WTC11 (cell line): ENCODE measurements around the gene TSPAN31. TPM values are rescaled to one million over a fixed set of nuclear protein-coding genes. Genes with fewer than 3 reads are reported as not detected.

Source experiments
- ATAC-seq: fragments of 200-7000 bp; cut with Tn5 transposase; 2 replicates; pipeline ENCODE4 v1.10.0; 2021; ENCODE audit warnings: mild to moderate bottlenecking, moderate library complexity
- CTCF ChIA-PET: fragments of 300-600 bp; sonication (Branson Sonifier 250); formaldehyde crosslinking; loops from one replicate; lab custom pipeline; 2021; ENCODE audit warnings: antibody characterized with exemption; lab: Charles Lee
- POLR2A ChIA-PET: fragments of 350-600 bp; sonication (Branson Sonifier 250); formaldehyde crosslinking; loops from one replicate; lab custom pipeline; 2021; ENCODE audit warnings: antibody characterized with exemption; lab: Charles Lee
- DNase-seq: peaks from one replicate; pipeline ENCODE4 v3.0.0; 2021; ENCODE audit warnings: low spot score
- H3K27ac Mint-ChIP-seq: 2 replicates; pipeline ENCODE4 v1.8.0; 2021; ENCODE audit warnings: mixed read lengths
- H3K27me3 Mint-ChIP-seq: 2 replicates; pipeline ENCODE4 v1.8.0; 2021; ENCODE audit warnings: low read depth, mild to moderate bottlenecking, moderate library complexity, mixed read lengths
- H3K36me3 Mint-ChIP-seq: 2 replicates; pipeline ENCODE4 v1.8.0; 2021; ENCODE audit warnings: mixed read lengths
- H3K4me1 Mint-ChIP-seq: 2 replicates; pipeline ENCODE4 v1.8.0; 2022; ENCODE audit warnings: mixed read lengths
- H3K4me3 Mint-ChIP-seq: 2 replicates; pipeline ENCODE4 v1.8.0; 2021; ENCODE audit warnings: mild to moderate bottlenecking, moderate library complexity, mixed read lengths
- H3K9me3 Mint-ChIP-seq: 2 replicates; pipeline ENCODE4 v1.8.0; 2021; ENCODE audit warnings: mixed read lengths
- CBFB ChIP-seq: sonication (generic); formaldehyde crosslinking; IDR thresholded peaks from 2 replicates; pipeline ENCODE4 v1.8.1; 2022; ENCODE audit warnings: mild to moderate bottlenecking, low read depth, missing genetic modification reagents
- HMGA2 ChIP-seq: fragments of 250-450 bp; sonication (Bioruptor Pico); IDR thresholded peaks from 2 replicates; pipeline ENCODE4 v1.4.0; 2021; ENCODE audit warnings: mild to moderate bottlenecking, moderate library complexity
- NFE2L1 ChIP-seq: sonication (generic); formaldehyde crosslinking; IDR thresholded peaks from 2 replicates; pipeline ENCODE4 v1.8.1; 2023; ENCODE audit warnings: missing genetic modification reagents
- TCF7 ChIP-seq: sonication (generic); formaldehyde crosslinking; IDR thresholded peaks from 2 replicates; pipeline ENCODE4 v1.8.0; 2022; ENCODE audit warnings: mild to moderate bottlenecking, low read depth, missing genetic modification reagents, moderate library complexity
- TEAD4 ChIP-seq: sonication (generic); formaldehyde crosslinking; IDR thresholded peaks from 2 replicates; pipeline ENCODE4 v1.8.0; 2022; ENCODE audit warnings: mild to moderate bottlenecking, missing genetic modification reagents
- total RNA-seq: library from RNA; stranded (reverse); gene quantifications from 3 replicates; pipeline ENCODE4 v1.2.3, GENCODE V29; 2021
- TF ChIP-seq, protein P1 (sequence below): sonication (generic); formaldehyde crosslinking; IDR thresholded peaks from 2 replicates; pipeline ENCODE4 v1.8.1; 2023; ENCODE audit warnings: mild to moderate bottlenecking, missing genetic modification reagents, moderate library complexity
- TF ChIP-seq, protein P2 (sequence below): fragments of 250-450 bp; sonication (Bioruptor Pico); IDR thresholded peaks from 2 replicates; pipeline ENCODE4 v1.9.0; 2021; ENCODE audit warnings: mild to moderate bottlenecking, borderline replicate concordance
- TF ChIP-seq, protein P3 (sequence below): fragments of 250-450 bp; sonication (Bioruptor Pico); IDR thresholded peaks from 2 replicates; pipeline ENCODE4 v1.9.0; 2021; ENCODE audit warnings: mild to moderate bottlenecking
- TF ChIP-seq, protein P4 (sequence below): fragments of 250-450 bp; sonication (Bioruptor Pico); IDR thresholded peaks from 2 replicates; pipeline ENCODE4 v1.9.0; 2021; ENCODE audit warnings: mild to moderate bottlenecking
- TF ChIP-seq, protein P5 (sequence below): sonication (generic); formaldehyde crosslinking; IDR thresholded peaks from 2 replicates; pipeline ENCODE4 v1.8.1; 2023; ENCODE audit warnings: mild to moderate bottlenecking, missing genetic modification reagents
- TF ChIP-seq, protein P6 (sequence below): sonication (generic); formaldehyde crosslinking; IDR thresholded peaks from 2 replicates; pipeline ENCODE4 v1.8.0; 2023; ENCODE audit warnings: missing genetic modification reagents, mild to moderate bottlenecking, borderline replicate concordance

The TSPAN31 gene
- total RNA-seq, 1 experiment from 2014 or later: 9.9 TPM

DNA sequence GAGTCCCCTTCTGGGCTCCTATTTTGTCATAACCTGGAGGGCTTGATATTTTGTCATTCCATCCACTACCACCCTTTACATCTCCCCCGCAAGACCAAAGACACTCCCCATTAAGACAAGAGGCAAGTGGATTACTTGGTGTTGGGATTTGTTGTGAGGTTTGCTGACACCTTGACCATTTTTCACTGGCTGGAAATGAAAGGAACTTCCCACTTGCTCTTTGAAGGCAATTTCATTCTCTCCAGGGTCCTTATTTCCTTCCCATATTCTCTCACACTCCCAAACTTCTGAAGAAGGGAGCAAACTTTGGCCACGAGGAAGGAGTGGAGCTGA lies 21.2 kb upstream of the TSPAN31 start:
- no peak for DNase-seq
- ChIA-PET POLR2A (no interaction called here), CTCF (interaction anchor here (0.6 to 5.8 kb wide), 4 partner anchors 12 to 140 kb away, joined by 3 to 146 read pairs (median 4); partner anchors contain the start of genes AGAP2 and B4GALNT1)
- peaks cover 60% of the 10 kb centered on the region for H3K27me3 Mint-ChIP-seq
- peaks cover 15% of the 10 kb centered on the region for H3K4me1 Mint-ChIP-seq
- H3K9me3 Mint-ChIP-seq: no peaks in the 10 kb centered on the region
- ATAC-seq: no peak
- peaks cover 9% of the 10 kb centered on the region for H3K36me3 Mint-ChIP-seq
- H3K27ac Mint-ChIP-seq: no peak overlapping the region
- no peak for TF ChIP-seq HMGA2 (CRISPR knock-in tag)
- no peak for TF ChIP-seq TCF7 (CRISPR knock-in tag)
- TF ChIP-seq, protein P1, sequence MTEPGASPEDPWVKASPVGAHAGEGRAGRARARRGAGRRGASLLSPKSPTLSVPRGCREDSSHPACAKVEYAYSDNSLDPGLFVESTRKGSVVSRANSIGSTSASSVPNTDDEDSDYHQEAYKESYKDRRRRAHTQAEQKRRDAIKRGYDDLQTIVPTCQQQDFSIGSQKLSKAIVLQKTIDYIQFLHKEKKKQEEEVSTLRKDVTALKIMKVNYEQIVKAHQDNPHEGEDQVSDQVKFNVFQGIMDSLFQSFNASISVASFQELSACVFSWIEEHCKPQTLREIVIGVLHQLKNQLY: no peak
- TF ChIP-seq, protein P2, sequence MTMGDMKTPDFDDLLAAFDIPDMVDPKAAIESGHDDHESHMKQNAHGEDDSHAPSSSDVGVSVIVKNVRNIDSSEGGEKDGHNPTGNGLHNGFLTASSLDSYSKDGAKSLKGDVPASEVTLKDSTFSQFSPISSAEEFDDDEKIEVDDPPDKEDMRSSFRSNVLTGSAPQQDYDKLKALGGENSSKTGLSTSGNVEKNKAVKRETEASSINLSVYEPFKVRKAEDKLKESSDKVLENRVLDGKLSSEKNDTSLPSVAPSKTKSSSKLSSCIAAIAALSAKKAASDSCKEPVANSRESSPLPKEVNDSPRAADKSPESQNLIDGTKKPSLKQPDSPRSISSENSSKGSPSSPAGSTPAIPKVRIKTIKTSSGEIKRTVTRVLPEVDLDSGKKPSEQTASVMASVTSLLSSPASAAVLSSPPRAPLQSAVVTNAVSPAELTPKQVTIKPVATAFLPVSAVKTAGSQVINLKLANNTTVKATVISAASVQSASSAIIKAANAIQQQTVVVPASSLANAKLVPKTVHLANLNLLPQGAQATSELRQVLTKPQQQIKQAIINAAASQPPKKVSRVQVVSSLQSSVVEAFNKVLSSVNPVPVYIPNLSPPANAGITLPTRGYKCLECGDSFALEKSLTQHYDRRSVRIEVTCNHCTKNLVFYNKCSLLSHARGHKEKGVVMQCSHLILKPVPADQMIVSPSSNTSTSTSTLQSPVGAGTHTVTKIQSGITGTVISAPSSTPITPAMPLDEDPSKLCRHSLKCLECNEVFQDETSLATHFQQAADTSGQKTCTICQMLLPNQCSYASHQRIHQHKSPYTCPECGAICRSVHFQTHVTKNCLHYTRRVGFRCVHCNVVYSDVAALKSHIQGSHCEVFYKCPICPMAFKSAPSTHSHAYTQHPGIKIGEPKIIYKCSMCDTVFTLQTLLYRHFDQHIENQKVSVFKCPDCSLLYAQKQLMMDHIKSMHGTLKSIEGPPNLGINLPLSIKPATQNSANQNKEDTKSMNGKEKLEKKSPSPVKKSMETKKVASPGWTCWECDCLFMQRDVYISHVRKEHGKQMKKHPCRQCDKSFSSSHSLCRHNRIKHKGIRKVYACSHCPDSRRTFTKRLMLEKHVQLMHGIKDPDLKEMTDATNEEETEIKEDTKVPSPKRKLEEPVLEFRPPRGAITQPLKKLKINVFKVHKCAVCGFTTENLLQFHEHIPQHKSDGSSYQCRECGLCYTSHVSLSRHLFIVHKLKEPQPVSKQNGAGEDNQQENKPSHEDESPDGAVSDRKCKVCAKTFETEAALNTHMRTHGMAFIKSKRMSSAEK (CRISPR knock-in tag): no peak
- no peak overlapping the region for H3K4me3 Mint-ChIP-seq

DNA sequence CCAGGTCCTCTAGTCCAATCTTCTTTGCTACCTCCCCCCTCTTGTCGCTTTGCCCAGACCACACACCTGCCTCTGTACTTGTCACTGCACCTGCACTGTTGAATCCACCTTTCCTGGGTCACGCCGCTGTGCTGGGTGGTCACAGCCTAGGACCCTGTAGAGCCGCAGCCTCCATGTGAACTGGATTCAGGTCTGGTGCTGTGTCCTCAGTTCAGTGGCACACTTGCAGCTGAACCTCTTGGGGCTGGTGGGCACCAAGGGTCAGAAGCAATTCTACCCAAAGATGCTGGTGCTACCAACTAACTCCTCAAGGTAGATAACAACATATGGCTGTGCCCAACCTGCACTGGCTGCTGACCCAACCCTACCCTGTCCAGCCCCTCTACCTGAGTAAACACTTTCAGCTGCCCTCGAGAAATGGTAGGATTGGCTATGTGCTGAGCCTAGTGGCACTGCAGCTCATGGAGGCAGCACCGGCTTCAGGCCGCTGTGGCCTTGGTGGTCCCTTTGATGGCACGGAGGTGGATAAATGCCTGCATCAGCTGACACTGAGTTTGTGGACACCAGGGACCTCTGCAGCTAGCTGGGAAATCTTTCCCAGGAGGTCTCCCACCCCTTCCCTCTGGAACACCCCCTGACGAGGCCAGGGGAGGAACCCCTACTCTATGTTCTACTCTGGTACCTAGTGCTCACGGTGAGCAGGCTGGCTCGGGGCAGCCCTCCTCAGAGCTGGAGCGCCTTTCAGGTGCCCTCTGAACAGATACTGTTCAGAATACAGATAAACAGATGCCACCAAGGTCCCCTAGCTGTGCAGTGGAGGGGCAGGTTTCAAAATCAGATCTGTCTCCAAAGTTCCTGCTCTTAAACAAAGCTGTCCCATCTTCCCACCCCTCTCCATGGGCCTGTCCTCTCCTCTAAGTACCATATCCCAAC lies 20.6 kb upstream of the TSPAN31 start:
- DNase-seq (no peak), ATAC-seq (no peak)
- no peak overlapping the region for H3K4me3 Mint-ChIP-seq
- POLR2A ChIA-PET: no interaction called here
- peaks cover 67% of the 10 kb centered on the region for H3K27me3 Mint-ChIP-seq
- CTCF ChIA-PET: interaction anchor here (0.6 to 5.8 kb wide), 4 partner anchors 12 to 97 kb away, joined by 3 to 146 read pairs (median 5); partner anchors contain the start of genes AGAP2, B4GALNT1 and OS9
- H3K27ac Mint-ChIP-seq: no peak overlapping the region
- peaks cover 5% of the 10 kb centered on the region for H3K36me3 Mint-ChIP-seq
- H3K4me1 Mint-ChIP-seq: peaks cover 15% of the 10 kb centered on the region
- H3K9me3 Mint-ChIP-seq: no peaks in the 10 kb centered on the region
- no peak for TF ChIP-seq TEAD4
- TF ChIP-seq, protein P1: no peak
- TF ChIP-seq CBFB: no peak
- TF ChIP-seq, protein P3, sequence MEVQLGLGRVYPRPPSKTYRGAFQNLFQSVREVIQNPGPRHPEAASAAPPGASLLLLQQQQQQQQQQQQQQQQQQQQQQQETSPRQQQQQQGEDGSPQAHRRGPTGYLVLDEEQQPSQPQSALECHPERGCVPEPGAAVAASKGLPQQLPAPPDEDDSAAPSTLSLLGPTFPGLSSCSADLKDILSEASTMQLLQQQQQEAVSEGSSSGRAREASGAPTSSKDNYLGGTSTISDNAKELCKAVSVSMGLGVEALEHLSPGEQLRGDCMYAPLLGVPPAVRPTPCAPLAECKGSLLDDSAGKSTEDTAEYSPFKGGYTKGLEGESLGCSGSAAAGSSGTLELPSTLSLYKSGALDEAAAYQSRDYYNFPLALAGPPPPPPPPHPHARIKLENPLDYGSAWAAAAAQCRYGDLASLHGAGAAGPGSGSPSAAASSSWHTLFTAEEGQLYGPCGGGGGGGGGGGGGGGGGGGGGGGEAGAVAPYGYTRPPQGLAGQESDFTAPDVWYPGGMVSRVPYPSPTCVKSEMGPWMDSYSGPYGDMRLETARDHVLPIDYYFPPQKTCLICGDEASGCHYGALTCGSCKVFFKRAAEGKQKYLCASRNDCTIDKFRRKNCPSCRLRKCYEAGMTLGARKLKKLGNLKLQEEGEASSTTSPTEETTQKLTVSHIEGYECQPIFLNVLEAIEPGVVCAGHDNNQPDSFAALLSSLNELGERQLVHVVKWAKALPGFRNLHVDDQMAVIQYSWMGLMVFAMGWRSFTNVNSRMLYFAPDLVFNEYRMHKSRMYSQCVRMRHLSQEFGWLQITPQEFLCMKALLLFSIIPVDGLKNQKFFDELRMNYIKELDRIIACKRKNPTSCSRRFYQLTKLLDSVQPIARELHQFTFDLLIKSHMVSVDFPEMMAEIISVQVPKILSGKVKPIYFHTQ (CRISPR knock-in tag): no peak
- TF ChIP-seq, protein P4, sequence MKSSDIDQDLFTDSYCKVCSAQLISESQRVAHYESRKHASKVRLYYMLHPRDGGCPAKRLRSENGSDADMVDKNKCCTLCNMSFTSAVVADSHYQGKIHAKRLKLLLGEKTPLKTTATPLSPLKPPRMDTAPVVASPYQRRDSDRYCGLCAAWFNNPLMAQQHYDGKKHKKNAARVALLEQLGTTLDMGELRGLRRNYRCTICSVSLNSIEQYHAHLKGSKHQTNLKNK (CRISPR knock-in tag): no peak
- TF ChIP-seq, protein P5, sequence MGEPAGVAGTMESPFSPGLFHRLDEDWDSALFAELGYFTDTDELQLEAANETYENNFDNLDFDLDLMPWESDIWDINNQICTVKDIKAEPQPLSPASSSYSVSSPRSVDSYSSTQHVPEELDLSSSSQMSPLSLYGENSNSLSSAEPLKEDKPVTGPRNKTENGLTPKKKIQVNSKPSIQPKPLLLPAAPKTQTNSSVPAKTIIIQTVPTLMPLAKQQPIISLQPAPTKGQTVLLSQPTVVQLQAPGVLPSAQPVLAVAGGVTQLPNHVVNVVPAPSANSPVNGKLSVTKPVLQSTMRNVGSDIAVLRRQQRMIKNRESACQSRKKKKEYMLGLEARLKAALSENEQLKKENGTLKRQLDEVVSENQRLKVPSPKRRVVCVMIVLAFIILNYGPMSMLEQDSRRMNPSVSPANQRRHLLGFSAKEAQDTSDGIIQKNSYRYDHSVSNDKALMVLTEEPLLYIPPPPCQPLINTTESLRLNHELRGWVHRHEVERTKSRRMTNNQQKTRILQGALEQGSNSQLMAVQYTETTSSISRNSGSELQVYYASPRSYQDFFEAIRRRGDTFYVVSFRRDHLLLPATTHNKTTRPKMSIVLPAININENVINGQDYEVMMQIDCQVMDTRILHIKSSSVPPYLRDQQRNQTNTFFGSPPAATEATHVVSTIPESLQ: no peak
- no peak for TF ChIP-seq NFE2L1 (CRISPR knock-in tag)
- TF ChIP-seq, protein P6, sequence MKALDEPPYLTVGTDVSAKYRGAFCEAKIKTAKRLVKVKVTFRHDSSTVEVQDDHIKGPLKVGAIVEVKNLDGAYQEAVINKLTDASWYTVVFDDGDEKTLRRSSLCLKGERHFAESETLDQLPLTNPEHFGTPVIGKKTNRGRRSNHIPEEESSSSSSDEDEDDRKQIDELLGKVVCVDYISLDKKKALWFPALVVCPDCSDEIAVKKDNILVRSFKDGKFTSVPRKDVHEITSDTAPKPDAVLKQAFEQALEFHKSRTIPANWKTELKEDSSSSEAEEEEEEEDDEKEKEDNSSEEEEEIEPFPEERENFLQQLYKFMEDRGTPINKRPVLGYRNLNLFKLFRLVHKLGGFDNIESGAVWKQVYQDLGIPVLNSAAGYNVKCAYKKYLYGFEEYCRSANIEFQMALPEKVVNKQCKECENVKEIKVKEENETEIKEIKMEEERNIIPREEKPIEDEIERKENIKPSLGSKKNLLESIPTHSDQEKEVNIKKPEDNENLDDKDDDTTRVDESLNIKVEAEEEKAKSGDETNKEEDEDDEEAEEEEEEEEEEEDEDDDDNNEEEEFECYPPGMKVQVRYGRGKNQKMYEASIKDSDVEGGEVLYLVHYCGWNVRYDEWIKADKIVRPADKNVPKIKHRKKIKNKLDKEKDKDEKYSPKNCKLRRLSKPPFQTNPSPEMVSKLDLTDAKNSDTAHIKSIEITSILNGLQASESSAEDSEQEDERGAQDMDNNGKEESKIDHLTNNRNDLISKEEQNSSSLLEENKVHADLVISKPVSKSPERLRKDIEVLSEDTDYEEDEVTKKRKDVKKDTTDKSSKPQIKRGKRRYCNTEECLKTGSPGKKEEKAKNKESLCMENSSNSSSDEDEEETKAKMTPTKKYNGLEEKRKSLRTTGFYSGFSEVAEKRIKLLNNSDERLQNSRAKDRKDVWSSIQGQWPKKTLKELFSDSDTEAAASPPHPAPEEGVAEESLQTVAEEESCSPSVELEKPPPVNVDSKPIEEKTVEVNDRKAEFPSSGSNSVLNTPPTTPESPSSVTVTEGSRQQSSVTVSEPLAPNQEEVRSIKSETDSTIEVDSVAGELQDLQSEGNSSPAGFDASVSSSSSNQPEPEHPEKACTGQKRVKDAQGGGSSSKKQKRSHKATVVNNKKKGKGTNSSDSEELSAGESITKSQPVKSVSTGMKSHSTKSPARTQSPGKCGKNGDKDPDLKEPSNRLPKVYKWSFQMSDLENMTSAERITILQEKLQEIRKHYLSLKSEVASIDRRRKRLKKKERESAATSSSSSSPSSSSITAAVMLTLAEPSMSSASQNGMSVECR: no peak
